ENCODE results near the gene NRCAM.

Gene NRCAM

GRCh38 chr7:108254259-108254658 lies 202.0 kb downstream of the NRCAM start:
- Histone ChIP-seq H3K4me1 (ENCODE audit: control insufficient read depth, insufficient read depth, low read length) (no peaks in the 10 kb centered on the region), H3K36me3 (ENCODE audit: control insufficient read depth in 2 of 2, insufficient read depth in 1 of 2, low read length in 2 of 2) (no peaks in the 10 kb centered on the region), H3K4me3 (ENCODE audit: low read depth, low read length) (no peak overlapping the region), H3K27ac (ENCODE audit: extremely low read depth, low read depth, low read length) (no peak overlapping the region), H3K9me3 (ENCODE audit: control insufficient read depth, insufficient read depth, low read depth, low read length) (no peaks in the 10 kb centered on the region)
- ChIA-PET POLR2A (no interaction called here), CTCF (interaction anchor here (0.6 kb wide), 1 partner anchor 256 kb away, joined by 3 read pairs; no protein-coding TSS in a partner anchor)
- TF ChIP-seq ZNF664 (tag by site-specific recombination; IDR thresholded peaks at IDR 0.05) (no peak), ZNF571 (tag by site-specific recombination; IDR thresholded peaks at IDR 0.05) (no peak), ZNF704 (tag by site-specific recombination; IDR thresholded peaks at IDR 0.05) (no peak), KLF17 (tag by site-specific recombination; IDR thresholded peaks at IDR 0.05) (no peak), ZNF558 (tag by site-specific recombination; IDR thresholded peaks at IDR 0.05) (no peak), ZNF623 (tag by site-specific recombination; IDR thresholded peaks at IDR 0.05) (no peak), ZEB2 (tag by site-specific recombination; IDR thresholded peaks at IDR 0.05) (no peak), GFI1B (tag by site-specific recombination; IDR thresholded peaks at IDR 0.05) (no peak), ZNF354C (tag by site-specific recombination; IDR thresholded peaks at IDR 0.05; ENCODE audit: borderline replicate concordance, low read depth) (no peak), ZNF280D (tag by site-specific recombination; IDR thresholded peaks at IDR 0.05) (no peak), ZNF645 (tag by site-specific recombination; IDR thresholded peaks at IDR 0.05) (no peak), GLI4 (tag by site-specific recombination; IDR thresholded peaks at IDR 0.05) (no peak), ZSCAN16 (tag by site-specific recombination; IDR thresholded peaks at IDR 0.05) (no peak), ZNF426 (tag by site-specific recombination; IDR thresholded peaks at IDR 0.05) (no peak), ZNF19 (tag by site-specific recombination; IDR thresholded peaks at IDR 0.05; ENCODE audit: low read depth) (no peak), ZNF157 (tag by site-specific recombination; IDR thresholded peaks at IDR 0.05) (no peak), PRDM2 (tag by site-specific recombination; IDR thresholded peaks at IDR 0.05; ENCODE audit: borderline replicate concordance) (no peak), ZNF548 (tag by site-specific recombination; IDR thresholded peaks at IDR 0.05) (no peak)
